ENCODE measurements around the gene PRSS22.

PRSS22 gene

DNA sequence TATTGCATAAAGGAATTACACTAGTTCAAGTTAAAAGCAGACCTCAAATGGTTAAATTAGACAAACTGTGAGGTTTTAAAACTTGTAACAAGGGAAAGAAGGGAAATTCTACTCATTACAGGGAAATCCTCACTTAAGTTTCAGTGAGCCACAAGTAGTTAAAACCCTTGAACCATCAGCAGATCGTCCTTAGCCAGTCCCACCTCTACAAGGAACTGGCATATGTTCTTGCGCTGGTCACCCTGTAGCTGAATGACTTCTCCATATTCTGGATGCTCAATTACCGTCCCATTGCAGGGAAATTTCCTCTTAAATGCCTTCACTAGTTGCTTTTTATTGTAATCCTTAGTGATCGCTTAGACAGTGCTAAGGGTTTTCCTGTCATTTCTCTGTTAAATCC is 35.5 kb downstream of the PRSS22 start:
- Histone ChIP-seq H3K27me3 (ENCODE audit: control insufficient read depth in 3 of 3, insufficient read depth in 3 of 3, low read depth in 1 of 3, low read length in 3 of 3) (peaks cover 0 to 57% (median 0%) of the 10 kb centered on the region in 3 experiments), H2BK12ac (ENCODE audit: low read length) (no peak overlapping the region), H3K9ac (ENCODE audit: low read depth, low read length, poor library complexity) (no peak overlapping the region), H3K18ac (ENCODE audit: low read length) (no peak overlapping the region), H3K9me3 (replicated peaks in 1 of 2; ENCODE audit: control insufficient read depth in 2 of 2, insufficient read depth in 1 of 2, low read depth in 1 of 2, low read length in 2 of 2) (no peaks in the 10 kb centered on the region), H2BK15ac (ENCODE audit: low read length) (no peak overlapping the region), H2AK5ac (ENCODE audit: low read depth, low read length) (no peak overlapping the region), H2BK5ac (ENCODE audit: low read length) (no peak overlapping the region), H3K27ac (replicated peaks; ENCODE audit: low read length) (no peak overlapping the region), H3K79me1 (ENCODE audit: low read depth, low read length) (no peaks in the 10 kb centered on the region), H3K36me3 (replicated peaks in 1 of 2; ENCODE audit: control insufficient read depth in 2 of 2, insufficient read depth in 2 of 2, low read length in 2 of 2) (no peaks in the 10 kb centered on the region), H3K14ac (ENCODE audit: low read length) (no peak overlapping the region), H2AFZ (ENCODE audit: low read length) (no peak overlapping the region), H3K4me2 (ENCODE audit: insufficient read depth, low read length, poor library complexity, severe bottlenecking) (no peak overlapping the region), H3K4ac (ENCODE audit: low read length) (no peak overlapping the region), H3K4me1 (ENCODE audit: control insufficient read depth in 2 of 2, insufficient read depth in 1 of 2, low read depth in 1 of 2, low read length in 2 of 2) (peaks cover 0 to 8% of the 10 kb centered on the region in 2 donors), H3K23ac (ENCODE audit: low read depth, low read length, poor library complexity) (no peak overlapping the region), H3K4me3 (ENCODE audit: low read length in 2 of 2) (no peak overlapping the region), H4K8ac (ENCODE audit: low read depth, low read length) (no peak overlapping the region), H2BK120ac (ENCODE audit: low read depth, low read length) (no peak overlapping the region), H4K91ac (ENCODE audit: low read depth, low read length, poor library complexity) (no peak overlapping the region)
- no CpG with 5 or more reads among the region's 4 CpGs for WGBS, 2 donors (ENCODE audit: extremely low coverage in 2 of 2, insufficient read length in 2 of 2, insufficient replicate concordance in 1 of 2)
- no peak for DNase-seq (ENCODE audit: low spot score)

DNA sequence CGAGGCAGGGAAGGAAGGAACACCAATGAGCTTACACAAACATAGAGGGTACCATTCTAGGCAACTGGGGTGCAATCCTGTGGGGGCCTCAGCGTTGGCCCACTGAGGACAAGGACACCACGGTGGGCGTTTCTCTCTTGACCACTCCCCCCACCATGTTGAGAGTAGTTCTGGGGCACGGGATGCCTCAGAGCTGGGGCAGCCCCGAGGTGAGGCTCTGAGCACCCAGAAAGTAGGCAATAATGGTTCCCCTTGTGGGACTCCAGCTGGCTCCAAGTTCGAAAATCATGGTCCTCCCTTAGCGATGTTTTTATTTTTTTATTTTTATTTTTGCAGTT is 35.8 kb downstream of the PRSS22 start:
- H2AFZ ChIP-seq (ENCODE audit: low read length): no peak overlapping the region
- no peak overlapping the region for H4K91ac ChIP-seq (ENCODE audit: low read depth, low read length, poor library complexity)
- H3K23ac ChIP-seq (ENCODE audit: low read depth, low read length, poor library complexity): no peak overlapping the region
- peaks cover 0 to 8% of the 10 kb centered on the region in 2 donors for H3K4me1 ChIP-seq (ENCODE audit: control insufficient read depth in 2 of 2, insufficient read depth in 1 of 2, low read depth in 1 of 2, low read length in 2 of 2)
- H3K27ac ChIP-seq (replicated peaks; ENCODE audit: low read length): no peak overlapping the region
- H3K4me2 ChIP-seq (ENCODE audit: insufficient read depth, low read length, poor library complexity, severe bottlenecking): no peak overlapping the region
- no peak overlapping the region for H3K4ac ChIP-seq (ENCODE audit: low read length)
- DNase-seq (ENCODE audit: low spot score): no peak
- no peak overlapping the region for H2BK12ac ChIP-seq (ENCODE audit: low read length)
- peaks cover 0 to 53% (median 0%) of the 10 kb centered on the region in 3 experiments for H3K27me3 ChIP-seq (ENCODE audit: control insufficient read depth in 3 of 3, insufficient read depth in 3 of 3, low read depth in 1 of 3, low read length in 3 of 3)
- H2AK5ac ChIP-seq (ENCODE audit: low read depth, low read length): no peak overlapping the region
- H3K4me3 ChIP-seq (ENCODE audit: low read length in 2 of 2): no peak overlapping the region
- no peak overlapping the region for H2BK15ac ChIP-seq (ENCODE audit: low read length)
- no peak overlapping the region for H3K18ac ChIP-seq (ENCODE audit: low read length)
- WGBS, 2 donors (ENCODE audit: extremely low coverage in 2 of 2, insufficient read length in 2 of 2, insufficient replicate concordance in 1 of 2): no CpG with 5 or more reads among the region's 8 CpGs
- H3K14ac ChIP-seq (ENCODE audit: low read length): no peak overlapping the region
- no peak overlapping the region for H2BK120ac ChIP-seq (ENCODE audit: low read depth, low read length)
- H3K79me1 ChIP-seq (ENCODE audit: low read depth, low read length): no peaks in the 10 kb centered on the region
- H3K9me3 ChIP-seq (replicated peaks in 1 of 2; ENCODE audit: control insufficient read depth in 2 of 2, insufficient read depth in 1 of 2, low read depth in 1 of 2, low read length in 2 of 2): no peaks in the 10 kb centered on the region
- H3K36me3 ChIP-seq (replicated peaks in 1 of 2; ENCODE audit: control insufficient read depth in 2 of 2, insufficient read depth in 2 of 2, low read length in 2 of 2): no peaks in the 10 kb centered on the region
- H3K9ac ChIP-seq (ENCODE audit: low read depth, low read length, poor library complexity): no peak overlapping the region
- no peak overlapping the region for H4K8ac ChIP-seq (ENCODE audit: low read depth, low read length)
- H2BK5ac ChIP-seq (ENCODE audit: low read length): no peak overlapping the region

DNA sequence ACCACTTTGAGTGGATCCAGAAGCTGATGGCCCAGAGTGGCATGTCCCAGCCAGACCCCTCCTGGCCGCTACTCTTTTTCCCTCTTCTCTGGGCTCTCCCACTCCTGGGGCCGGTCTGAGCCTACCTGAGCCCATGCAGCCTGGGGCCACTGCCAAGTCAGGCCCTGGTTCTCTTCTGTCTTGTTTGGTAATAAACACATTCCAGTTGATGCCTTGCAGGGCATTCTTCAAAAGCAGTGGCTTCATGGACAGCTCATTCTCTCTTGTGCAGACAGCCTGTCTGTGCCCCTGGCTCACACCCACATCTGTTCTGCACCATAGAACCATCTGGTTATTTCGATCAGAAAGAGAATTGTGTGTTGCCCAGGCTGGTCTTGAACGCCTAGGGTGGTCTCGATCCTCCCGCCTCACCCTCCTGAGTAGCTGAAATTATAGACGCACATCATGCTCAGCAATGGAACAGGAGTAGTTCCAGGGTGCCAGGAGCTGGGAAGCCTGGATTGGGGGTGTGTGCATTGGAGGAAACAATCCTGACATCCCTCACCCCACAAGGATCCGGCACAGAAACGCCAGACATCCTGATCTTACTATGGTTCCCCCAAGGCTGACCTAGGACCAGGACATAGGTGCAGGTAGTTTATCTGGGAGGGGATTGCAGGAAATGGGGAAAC is 36.3 kb downstream of the PRSS22 start:
- no peak for DNase-seq (ENCODE audit: low spot score)
- H2BK120ac ChIP-seq (ENCODE audit: low read depth, low read length): no peak overlapping the region
- no peak overlapping the region for H3K9ac ChIP-seq (ENCODE audit: low read depth, low read length, poor library complexity)
- no peak overlapping the region for H2BK5ac ChIP-seq (ENCODE audit: low read length)
- no peaks in the 10 kb centered on the region for H3K9me3 ChIP-seq (replicated peaks in 1 of 2; ENCODE audit: control insufficient read depth in 2 of 2, insufficient read depth in 1 of 2, low read depth in 1 of 2, low read length in 2 of 2)
- no peak overlapping the region for H2BK15ac ChIP-seq (ENCODE audit: low read length)
- no peak overlapping the region for H2AK5ac ChIP-seq (ENCODE audit: low read depth, low read length)
- no peak overlapping the region for H3K18ac ChIP-seq (ENCODE audit: low read length)
- no peak overlapping the region for H3K4ac ChIP-seq (ENCODE audit: low read length)
- no peak overlapping the region for H3K4me2 ChIP-seq (ENCODE audit: insufficient read depth, low read length, poor library complexity, severe bottlenecking)
- no peak overlapping the region for H3K14ac ChIP-seq (ENCODE audit: low read length)
- H4K8ac ChIP-seq (ENCODE audit: low read depth, low read length): no peak overlapping the region
- no peaks in the 10 kb centered on the region for H3K79me1 ChIP-seq (ENCODE audit: low read depth, low read length)
- H3K4me3 ChIP-seq (ENCODE audit: low read length in 2 of 2): no peak overlapping the region
- H3K27me3 ChIP-seq (ENCODE audit: control insufficient read depth in 3 of 3, insufficient read depth in 3 of 3, low read depth in 1 of 3, low read length in 3 of 3): peaks cover 0 to 48% (median 0%) of the 10 kb centered on the region in 3 experiments
- no peaks in the 10 kb centered on the region for H3K36me3 ChIP-seq (replicated peaks in 1 of 2; ENCODE audit: control insufficient read depth in 2 of 2, insufficient read depth in 2 of 2, low read length in 2 of 2)
- H2AFZ ChIP-seq (ENCODE audit: low read length): no peak overlapping the region
- peaks cover 0 to 8% of the 10 kb centered on the region in 2 donors for H3K4me1 ChIP-seq (ENCODE audit: control insufficient read depth in 2 of 2, insufficient read depth in 1 of 2, low read depth in 1 of 2, low read length in 2 of 2)
- H4K91ac ChIP-seq (ENCODE audit: low read depth, low read length, poor library complexity): no peak overlapping the region
- no peak overlapping the region for H2BK12ac ChIP-seq (ENCODE audit: low read length)
- WGBS, 2 donors (ENCODE audit: extremely low coverage in 2 of 2, insufficient read length in 2 of 2, insufficient replicate concordance in 1 of 2): no CpG with 5 or more reads among the region's 9 CpGs
- no peak overlapping the region for H3K27ac ChIP-seq (replicated peaks; ENCODE audit: low read length)
- no peak overlapping the region for H3K23ac ChIP-seq (ENCODE audit: low read depth, low read length, poor library complexity)

DNA sequence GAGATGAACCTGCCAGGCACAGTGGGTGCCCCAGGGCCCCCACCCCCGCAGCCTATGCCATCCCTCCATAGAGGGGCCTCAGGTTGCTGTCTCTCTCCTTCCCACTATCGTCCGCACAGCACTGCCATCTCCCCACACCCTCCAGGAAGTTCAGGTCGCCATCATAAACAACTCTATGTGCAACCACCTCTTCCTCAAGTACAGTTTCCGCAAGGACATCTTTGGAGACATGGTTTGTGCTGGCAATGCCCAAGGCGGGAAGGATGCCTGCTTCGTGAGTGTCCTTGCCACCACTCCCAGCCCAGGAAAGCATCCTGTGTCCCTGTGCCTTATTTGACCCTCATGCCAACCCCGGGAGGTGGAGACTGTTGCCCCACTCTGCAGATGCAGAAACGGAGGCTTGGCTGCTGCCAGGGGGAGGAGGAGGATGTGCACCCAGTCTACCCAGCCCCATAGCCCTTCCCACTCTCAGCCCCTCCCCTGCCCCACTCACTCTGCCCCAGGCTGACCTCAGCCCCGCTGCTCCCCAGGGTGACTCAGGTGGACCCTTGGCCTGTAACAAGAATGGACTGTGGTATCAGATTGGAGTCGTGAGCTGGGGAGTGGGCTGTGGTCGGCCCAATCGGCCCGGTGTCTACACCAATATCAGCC is 37.0 kb downstream of the PRSS22 start:
- Histone ChIP-seq H3K9ac (ENCODE audit: low read depth, low read length, poor library complexity) (no peak overlapping the region), H3K4ac (ENCODE audit: low read length) (no peak overlapping the region), H3K9me3 (replicated peaks in 1 of 2; ENCODE audit: control insufficient read depth in 2 of 2, insufficient read depth in 1 of 2, low read depth in 1 of 2, low read length in 2 of 2) (no peaks in the 10 kb centered on the region), H3K27me3 (ENCODE audit: control insufficient read depth in 3 of 3, insufficient read depth in 3 of 3, low read depth in 1 of 3, low read length in 3 of 3) (peaks cover 0 to 45% (median 0%) of the 10 kb centered on the region in 3 experiments), H2BK120ac (ENCODE audit: low read depth, low read length) (no peak overlapping the region), H3K27ac (replicated peaks; ENCODE audit: low read length) (no peak overlapping the region), H2AK5ac (ENCODE audit: low read depth, low read length) (no peak overlapping the region), H3K79me1 (ENCODE audit: low read depth, low read length) (no peaks in the 10 kb centered on the region), H3K18ac (ENCODE audit: low read length) (no peak overlapping the region), H3K4me3 (ENCODE audit: low read length in 2 of 2) (peak overlapping the region in 1 of 2 donors; percentile 12), H2BK15ac (ENCODE audit: low read length) (no peak overlapping the region), H4K91ac (ENCODE audit: low read depth, low read length, poor library complexity) (no peak overlapping the region), H2BK12ac (ENCODE audit: low read length) (no peak overlapping the region), H2AFZ (ENCODE audit: low read length) (no peak overlapping the region), H3K4me2 (ENCODE audit: insufficient read depth, low read length, poor library complexity, severe bottlenecking) (no peak overlapping the region), H2BK5ac (ENCODE audit: low read length) (no peak overlapping the region), H3K36me3 (replicated peaks in 1 of 2; ENCODE audit: control insufficient read depth in 2 of 2, insufficient read depth in 2 of 2, low read length in 2 of 2) (no peaks in the 10 kb centered on the region), H3K14ac (ENCODE audit: low read length) (no peak overlapping the region), H3K23ac (ENCODE audit: low read depth, low read length, poor library complexity) (no peak overlapping the region), H3K4me1 (ENCODE audit: control insufficient read depth in 2 of 2, insufficient read depth in 1 of 2, low read depth in 1 of 2, low read length in 2 of 2) (peaks cover 0 to 8% of the 10 kb centered on the region in 2 donors), H4K8ac (ENCODE audit: low read depth, low read length) (no peak overlapping the region)
- DNase-seq (ENCODE audit: low spot score): no peak
- WGBS, 2 donors (ENCODE audit: extremely low coverage in 2 of 2, insufficient read length in 2 of 2, insufficient replicate concordance in 1 of 2): no CpG with 5 or more reads among the region's 14 CpGs
